ENCODE data around the gene FOXI3. TPM values are rescaled to one million over a fixed set of nuclear protein-coding genes. Genes with fewer than 3 reads are reported as not detected.

FOXI3 gene
- total and polyA plus RNA-seq, 9 of the 15 experiments (the other 6 are each of a cell fraction or from before 2014, with no cell fraction given), result not detected

DNA sequence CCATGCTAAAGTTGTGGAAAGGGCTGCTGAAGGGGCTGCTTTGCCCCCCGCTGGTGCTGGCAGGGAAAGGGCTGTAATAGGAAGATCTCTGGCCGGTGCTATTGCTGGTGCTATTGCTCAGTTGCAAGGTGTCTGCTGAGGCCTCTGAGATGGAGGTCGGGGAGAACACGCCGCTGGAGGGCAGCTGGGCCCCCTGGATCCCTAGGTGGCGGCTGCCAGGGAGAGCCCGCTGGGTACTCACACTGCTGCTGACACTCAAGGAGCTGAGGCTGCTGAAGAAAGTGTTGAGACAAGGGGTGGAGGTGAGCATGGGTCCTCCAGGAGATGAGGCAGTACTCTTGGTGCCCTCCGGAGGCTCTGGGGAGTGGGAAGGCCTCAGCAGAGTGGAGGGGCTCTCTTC is 4.2 kb downstream of the FOXI3 start:
- POLR2A ChIA-PET, result no interaction called here
- TF ChIP-seq CCAR2 (IDR thresholded peaks at IDR 0.05; ENCODE audit: low read depth, low read length), result no peak
- TF ChIP-seq TRIM28 (IDR thresholded peaks at IDR 0.05), result no peak
- TF ChIP-seq MECOM (CRISPR knock-in tag; IDR thresholded peaks at IDR 0.05), result no peak
- no peak for TF ChIP-seq ZNF76 (CRISPR knock-in tag; IDR thresholded peaks at IDR 0.05; ENCODE audit: borderline replicate concordance)
- no peak for TF ChIP-seq GABPA (tag; conservative IDR thresholded peaks at IDR 0.05; ENCODE audit: low read depth)
- TF ChIP-seq LARP7 (IDR thresholded peaks at IDR 0.05), result no peak
- TF ChIP-seq, protein P1, sequence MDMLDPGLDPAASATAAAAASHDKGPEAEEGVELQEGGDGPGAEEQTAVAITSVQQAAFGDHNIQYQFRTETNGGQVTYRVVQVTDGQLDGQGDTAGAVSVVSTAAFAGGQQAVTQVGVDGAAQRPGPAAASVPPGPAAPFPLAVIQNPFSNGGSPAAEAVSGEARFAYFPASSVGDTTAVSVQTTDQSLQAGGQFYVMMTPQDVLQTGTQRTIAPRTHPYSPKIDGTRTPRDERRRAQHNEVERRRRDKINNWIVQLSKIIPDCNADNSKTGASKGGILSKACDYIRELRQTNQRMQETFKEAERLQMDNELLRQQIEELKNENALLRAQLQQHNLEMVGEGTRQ (CRISPR knock-in tag; IDR thresholded peaks at IDR 0.05), result no peak
- TF ChIP-seq MEF2D (tag; conservative IDR thresholded peaks at IDR 0.05; ENCODE audit: low read depth), result no peak
- TF ChIP-seq KDM5B (IDR thresholded peaks at IDR 0.05; ENCODE audit: insufficient replicate concordance, low read depth, low read length), result no peak
- TF ChIP-seq PYGO2 (tag; IDR thresholded peaks at IDR 0.05), result no peak
- no peak for TF ChIP-seq GABPB2 (CRISPR knock-in tag; conservative IDR thresholded peaks at IDR 0.05)
- TF ChIP-seq HDAC6 (IDR thresholded peaks at IDR 0.05; ENCODE audit: low read depth, low read length), result no peak
- TF ChIP-seq, protein P2, sequence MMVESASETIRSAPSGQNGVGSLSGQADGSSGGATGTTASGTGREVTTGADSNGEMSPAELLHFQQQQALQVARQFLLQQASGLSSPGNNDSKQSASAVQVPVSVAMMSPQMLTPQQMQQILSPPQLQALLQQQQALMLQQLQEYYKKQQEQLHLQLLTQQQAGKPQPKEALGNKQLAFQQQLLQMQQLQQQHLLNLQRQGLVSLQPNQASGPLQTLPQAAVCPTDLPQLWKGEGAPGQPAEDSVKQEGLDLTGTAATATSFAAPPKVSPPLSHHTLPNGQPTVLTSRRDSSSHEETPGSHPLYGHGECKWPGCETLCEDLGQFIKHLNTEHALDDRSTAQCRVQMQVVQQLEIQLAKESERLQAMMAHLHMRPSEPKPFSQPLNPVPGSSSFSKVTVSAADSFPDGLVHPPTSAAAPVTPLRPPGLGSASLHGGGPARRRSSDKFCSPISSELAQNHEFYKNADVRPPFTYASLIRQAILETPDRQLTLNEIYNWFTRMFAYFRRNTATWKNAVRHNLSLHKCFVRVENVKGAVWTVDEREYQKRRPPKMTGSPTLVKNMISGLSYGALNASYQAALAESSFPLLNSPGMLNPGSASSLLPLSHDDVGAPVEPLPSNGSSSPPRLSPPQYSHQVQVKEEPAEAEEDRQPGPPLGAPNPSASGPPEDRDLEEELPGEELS (CRISPR knock-in tag; IDR thresholded peaks at IDR 0.05; ENCODE audit: borderline replicate concordance), result no peak
- Histone ChIP-seq H3K9ac (ENCODE audit: insufficient read depth in 1 of 2, low read depth in 2 of 2, low read length in 2 of 2) (no peak overlapping the region), H3K27ac (ENCODE audit: extremely low read depth, low read depth, low read length) (no peak overlapping the region), H3K27me3 (ENCODE audit: control insufficient read depth in 2 of 2, insufficient read depth in 2 of 2, low read length in 2 of 2) (peaks cover 21 to 34% of the 10 kb centered on the region in 2 experiments), H3K4me1 (replicated peaks in 1 of 2; ENCODE audit: control insufficient read depth in 2 of 2, insufficient read depth in 2 of 2, low read length in 2 of 2) (no peaks in the 10 kb centered on the region), H3K79me2 (ENCODE audit: control insufficient read depth, insufficient read depth, low read length) (no peaks in the 10 kb centered on the region), H3K4me3 (no peak overlapping the region), H3K9me1 (ENCODE audit: control insufficient read depth, insufficient read depth, low read length) (no peaks in the 10 kb centered on the region), H3K36me3 (ENCODE audit: control insufficient read depth, insufficient read depth, low read length) (no peaks in the 10 kb centered on the region), H2AFZ (ENCODE audit: low read depth, low read length) (no peak overlapping the region), H3K4me2 (ENCODE audit: insufficient read depth, low read length) (no peak overlapping the region), H4K20me1 (replicated peaks; ENCODE audit: control insufficient read depth, insufficient read depth, low read length) (no peaks in the 10 kb centered on the region), H3K9me3 (replicated peaks; ENCODE audit: control insufficient read depth, insufficient read depth, low read depth, low read length) (no peaks in the 10 kb centered on the region)
- WGBS (ENCODE audit: insufficient coverage, low coverage, missing lambda C conversion rate), result 1% methylated on average over 8 of the region's 8 CpGs
- in situ Hi-C loops (cut with MboI), result no loop called here
- intact Hi-C loops (cut with micrococcal nuclease), result no loop called here
- ATAC-seq (no peak), DNase-seq (ENCODE audit: extremely low read depth in 1 of 4, low spot score in 3 of 4) (no peak), FAIRE-seq (no peak)
- no TSS peak for BruUV-seq (replicated peaks)
- CTCF ChIA-PET (ENCODE audit: low intra/inter-chr PET ratio), result no interaction called here
